DMS114 treated with DMSO at 0.1 percent for 48 hours (cell line): Measurements from ENCODE around the gene UBE2I.

ENCODE experiments used
- DNase-seq: peaks from one replicate; lab custom pipeline; 2025; ENCODE audit not compliant: unreplicated experiment; lab: John Stamatoyannopoulos, UW

UBE2I gene

DNA sequence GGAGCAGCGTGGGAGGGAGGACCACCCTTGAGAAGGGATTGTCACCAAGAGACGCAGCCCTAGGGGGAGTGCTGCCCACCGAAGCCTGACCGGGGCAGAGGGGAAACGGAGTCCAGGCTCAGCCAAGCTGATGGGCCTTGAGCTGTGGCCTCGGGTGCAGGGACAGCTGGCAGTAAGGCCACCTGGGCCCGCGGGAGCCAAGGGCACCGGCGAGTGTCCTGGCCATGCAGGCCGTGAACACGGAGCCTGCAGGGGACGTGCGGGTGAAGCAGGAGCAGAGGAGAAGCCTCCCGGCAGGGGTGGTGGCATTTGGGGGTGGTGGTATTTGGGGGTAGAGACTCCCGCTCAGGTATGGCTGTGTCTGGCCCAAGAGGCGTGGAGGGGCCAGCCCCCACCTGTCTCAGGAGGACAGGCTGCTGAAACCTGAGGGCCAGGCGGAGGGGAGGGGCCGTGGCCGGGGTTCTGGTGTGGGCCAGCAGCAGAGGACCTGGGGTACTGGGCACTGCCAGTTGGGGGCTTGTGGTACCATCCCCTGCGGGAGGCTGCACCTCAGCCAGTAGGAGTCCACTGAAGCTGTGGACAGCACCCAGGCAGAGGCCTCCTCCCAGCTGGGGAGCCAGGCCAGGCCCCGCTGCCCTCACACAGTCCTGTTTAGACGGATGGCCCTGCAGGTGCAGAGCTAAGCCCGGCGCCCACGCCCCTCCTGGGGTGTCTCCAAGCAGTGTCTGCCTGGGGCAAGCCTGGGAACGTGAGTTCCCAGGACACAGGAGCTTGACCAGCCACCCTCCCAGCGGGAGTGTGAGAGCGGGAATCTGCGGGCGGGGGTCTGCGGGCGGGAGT is 46.8 kb downstream of the UBE2I start:
- DNase-seq: no peak

DNA sequence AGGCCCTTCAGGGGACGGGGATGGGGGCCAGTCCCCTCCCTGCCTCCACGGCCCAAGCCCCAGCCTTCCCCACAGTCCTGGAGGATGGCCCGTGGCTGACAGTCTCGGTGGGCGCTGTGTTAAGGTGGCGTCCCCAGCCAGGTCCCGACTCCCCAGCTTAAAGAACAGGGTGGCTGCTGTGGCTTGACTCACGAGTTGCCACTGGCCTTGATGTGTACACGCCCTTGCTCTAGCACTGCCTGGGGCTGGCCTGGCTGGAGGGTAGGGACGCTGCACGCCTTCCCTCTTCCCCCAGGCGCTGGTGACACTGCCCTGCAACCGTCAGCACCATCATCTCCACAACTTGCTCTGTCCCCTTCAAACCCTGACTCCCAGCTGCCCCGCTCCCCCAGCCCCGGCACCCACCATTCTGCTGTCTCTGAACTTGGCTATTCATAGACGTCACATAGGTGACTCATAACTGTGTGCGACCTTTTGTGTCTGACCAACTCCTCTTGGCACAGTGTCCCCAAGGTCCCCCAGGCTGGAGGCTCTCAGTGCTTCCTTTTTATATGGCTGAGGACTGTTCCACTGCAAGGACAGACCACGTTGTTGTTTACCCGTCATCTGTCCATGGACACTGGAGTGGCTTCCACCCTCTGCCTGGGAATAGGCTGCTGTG is 48.6 kb downstream of the UBE2I start:
- no peak for DNase-seq

DNA sequence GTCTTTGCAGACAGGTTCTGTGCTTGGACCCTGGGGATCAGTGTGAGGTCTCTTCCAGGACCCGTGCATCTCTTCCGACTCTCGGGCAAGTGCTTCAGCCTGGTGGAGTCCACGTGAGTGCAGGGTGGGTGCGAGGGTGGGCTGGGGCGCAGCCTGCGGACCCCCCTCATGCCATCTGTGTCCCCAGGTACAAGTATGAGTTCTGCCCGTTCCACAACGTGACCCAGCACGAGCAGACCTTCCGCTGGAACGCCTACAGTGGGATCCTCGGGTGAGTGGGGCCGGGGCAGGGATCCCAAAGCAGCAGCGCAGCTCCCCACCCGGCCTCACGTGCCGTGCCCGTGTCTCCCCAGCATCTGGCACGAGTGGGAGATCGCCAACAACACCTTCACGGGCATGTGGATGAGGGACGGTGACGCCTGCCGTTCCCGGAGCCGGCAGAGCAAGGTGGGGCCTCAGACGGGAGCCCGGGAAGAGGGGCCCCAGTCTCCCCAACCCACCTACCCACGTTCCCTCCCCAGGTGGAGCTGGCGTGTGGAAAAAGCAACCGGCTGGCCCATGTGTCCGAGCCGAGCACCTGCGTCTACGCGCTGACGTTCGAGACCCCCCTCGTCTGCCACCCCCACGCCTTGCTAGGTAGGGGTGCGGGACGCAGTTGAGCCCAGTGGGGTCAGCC is 52.4 kb downstream of the UBE2I start:
- no peak for DNase-seq

DNA sequence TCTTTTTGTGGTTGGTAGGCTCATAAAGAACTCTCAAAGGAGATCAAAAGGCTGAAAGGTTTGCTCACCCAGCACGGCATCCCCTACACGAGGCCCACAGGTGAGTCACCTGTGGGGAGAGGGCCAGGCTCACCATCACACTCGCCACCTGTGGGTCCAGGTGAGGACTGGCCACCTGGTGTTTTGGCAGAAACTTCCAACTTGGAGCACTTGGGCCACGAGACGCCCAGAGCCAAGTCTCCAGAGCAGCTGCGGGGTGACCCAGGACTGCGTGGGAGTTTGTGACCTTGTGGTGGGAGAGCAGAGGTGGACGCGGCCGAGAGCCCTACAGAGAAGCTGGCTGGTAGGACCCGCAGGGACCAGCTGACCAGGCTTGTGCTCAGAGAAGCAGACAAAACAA is 53.4 kb downstream of the UBE2I start:
- no peak for DNase-seq

DNA sequence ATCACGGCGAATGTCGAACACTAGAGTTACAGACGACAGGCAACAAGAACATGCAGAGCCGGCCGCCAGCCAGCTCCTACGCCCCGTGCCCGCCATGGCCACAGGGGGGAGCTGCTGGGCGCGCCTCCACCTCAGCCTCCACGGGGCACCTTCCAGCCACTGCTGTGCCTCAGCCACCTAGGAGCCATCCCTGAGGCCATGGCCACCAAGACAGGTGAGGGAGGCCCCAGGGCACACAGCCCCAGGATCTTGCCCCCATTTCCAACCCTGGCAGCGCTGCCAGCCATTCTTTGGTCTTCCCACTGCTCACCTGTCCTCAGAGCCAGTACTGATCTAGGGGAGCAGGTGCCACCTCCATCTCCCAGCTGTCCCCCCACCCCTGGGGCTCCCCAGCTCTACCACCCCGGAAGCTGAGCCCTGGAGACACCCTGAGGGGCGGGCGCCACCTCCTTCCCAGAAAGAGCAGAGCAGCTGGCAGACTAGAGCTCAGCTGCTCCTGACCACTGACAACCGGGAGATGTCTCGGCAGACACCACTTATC is 54.1 kb downstream of the UBE2I start:
- no peak for DNase-seq

DNA sequence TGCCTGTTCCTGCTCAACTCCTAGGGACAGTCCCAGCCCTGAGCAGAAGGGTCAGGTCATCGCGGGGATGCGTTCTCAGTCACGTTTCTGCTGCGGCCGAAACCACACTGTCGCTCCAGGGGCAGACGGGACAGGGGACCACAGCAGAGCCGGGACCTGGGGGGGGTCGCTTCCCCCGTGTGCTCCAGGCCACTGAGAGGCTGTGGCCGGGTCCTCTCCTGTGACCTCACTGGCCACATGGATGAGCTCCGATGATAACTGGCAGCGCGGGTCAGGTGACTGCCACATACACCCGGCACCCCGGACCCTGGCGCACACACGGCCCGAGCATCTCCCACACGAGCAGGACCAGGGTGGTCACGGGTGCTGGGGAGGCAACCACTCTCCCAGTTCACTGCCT is 55.1 kb downstream of the UBE2I start:
- DNase-seq: no peak

DNA sequence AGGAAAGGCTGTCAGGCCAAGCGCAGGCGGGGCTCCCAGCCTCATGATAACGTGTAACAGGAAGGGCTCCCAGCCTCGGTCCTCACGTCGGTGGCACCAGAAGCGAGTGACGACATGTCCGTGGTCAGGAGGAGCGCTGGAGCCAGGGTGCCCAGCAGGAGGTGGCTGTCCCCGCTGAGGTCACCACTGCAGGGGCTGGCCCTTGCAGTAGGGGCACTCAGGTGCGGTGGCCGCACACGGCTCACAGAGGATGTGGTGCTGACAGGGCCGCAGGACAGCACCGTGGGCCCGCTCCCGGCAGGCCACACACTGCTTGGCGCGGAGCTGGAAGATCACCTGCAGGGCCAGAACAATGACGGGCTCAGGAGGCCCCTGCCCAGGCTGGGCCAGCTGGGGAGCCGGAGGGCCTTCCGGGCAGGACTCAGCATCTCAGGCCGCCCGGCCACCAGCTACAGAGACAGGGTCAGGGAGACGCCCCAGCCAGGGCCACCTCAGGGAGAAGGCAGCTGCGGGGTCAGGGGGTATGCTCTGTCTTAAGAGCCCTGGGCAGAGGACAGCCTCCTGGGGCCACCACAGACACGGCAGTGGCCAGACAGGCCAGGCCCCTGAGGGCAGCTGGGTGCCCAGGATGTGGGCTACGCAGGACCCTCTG is 56.8 kb downstream of the UBE2I start:
- no peak for DNase-seq

DNA sequence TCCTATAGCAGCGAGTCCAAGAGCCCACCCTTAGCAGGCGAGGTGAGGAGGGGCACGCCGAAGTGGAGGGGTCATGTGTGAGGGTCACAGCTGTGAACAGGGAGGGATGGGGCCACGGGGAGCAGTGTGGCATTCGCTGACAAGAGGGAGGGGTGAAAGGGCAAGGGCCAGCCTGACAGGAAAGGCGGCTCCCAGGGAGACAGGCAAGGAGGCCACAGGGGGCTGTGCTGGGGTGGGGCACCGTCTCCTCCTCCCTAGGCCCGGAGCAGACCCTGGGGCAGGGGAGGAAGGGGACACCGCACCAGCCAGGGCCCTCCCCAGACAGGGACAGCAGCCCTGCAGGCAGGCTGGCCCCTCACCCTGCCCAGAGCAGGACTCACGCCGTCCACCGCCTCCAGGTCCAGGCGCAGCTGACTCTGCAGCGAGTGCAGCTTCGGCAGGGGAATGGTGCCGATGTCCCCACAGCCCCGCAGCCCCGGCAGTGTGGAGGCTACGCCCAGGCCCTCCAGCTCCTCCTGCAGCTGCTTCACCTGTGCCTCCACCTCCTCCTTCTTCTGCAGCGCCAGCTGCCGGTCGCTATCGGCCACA is 57.4 kb downstream of the UBE2I start:
- no peak for DNase-seq

DNA sequence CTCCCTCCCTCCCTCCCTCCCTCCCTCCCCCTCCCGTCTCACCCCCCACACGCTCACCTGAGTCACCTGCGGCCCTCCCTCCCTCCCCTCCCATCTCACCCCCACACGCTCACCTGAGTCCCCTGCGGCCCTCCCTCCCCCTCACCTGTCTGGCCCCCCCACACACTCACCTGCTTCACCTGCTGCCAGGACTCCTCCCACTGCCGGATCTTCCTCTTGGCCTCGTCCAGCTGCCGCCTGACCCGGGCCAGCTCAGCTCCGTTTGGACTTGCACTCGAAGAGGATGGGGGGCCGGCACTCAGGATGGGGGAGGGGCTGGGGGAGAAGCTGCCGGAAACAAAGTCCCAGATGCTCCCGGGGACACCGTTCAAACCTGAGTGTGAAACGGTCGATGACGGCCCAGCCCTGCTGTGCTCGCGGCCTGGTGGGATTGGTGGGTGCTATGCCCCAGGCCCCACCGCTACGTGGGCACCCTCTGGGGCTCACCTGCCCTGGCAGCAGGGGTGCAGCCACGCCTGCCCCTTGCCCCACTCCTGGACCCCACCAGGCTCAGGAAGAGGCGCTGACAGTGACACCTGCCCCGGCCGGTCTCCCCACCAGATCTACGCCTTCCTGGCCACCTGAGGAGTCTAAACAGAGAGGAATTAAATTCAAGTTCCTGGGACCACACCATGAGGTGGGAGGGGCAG is 58.2 kb downstream of the UBE2I start:
- no peak for DNase-seq

DNA sequence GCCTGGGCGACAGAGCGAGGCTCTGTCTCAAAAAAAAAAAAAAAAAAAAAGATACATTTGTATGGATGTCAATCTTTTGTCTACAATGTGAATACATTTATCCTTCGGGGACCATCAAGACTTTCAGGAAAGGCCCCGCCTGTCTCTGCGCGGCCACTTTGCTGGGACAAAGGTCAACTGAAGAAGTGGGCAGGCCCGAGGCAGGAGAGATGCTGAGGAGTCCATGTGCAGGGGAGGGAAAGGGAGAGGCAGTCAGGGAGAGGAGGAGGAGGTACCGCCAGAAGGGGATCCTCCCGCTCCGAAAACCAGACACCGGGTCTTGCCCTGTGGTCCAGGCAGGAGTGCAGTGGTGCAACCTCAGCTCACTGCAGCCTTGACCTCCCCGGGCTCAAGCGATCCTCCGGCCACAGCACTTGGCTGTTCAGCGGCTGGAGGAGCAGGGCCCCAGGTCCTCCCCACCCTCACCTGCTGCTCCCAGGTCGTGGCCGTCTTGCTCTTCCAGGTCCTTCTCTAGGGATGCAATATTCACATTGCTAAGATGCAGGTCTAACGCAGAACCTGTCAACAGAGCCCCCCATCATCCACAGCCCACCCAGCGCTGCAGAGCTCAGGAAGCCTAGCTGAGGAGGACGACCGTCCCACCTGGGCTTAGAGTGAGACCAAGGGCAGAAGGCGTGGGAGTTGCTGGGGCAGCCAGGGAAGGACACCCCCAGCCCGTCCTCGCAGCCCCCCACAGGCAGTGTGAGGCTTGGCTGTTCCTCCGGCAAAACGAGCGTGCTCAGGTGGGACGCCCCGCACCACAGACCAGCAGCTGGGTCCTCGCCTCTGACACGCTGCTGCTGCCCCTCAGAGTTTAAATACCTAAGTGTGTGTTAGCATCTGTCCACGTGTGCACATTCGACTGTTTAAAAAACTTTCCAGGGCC is 61.9 kb downstream of the UBE2I start:
- no peak for DNase-seq

DNA sequence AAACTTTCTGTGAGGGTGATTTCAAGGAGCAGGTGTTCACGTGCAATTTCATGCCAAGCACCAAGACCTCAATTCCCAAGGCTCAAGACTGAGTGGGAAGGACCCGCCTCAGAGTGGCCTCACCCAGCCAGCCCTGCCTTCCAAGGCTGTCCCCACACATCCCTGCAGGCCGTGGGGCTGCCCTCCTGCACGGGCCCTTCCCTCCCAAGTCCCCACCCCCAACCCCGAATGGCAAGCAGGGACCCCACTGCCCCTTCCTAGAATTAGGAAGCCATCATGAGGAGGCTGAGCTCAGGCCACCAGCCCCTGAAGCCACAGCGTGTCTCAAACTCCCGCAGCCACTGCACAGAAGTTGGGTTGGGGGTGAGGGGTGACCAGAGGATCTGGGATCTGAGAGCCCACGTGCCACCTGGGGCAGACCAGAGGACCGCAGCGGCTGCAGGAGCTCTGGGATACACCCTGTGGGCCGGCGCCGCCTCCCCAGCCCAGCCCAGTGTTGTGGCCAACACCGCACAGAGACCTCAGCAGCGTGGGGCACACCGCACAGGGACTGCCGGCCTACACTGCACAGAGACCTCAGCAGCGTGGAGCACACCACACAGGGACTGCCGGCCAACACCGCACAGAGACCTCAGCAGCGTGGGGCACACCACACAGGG is 63.0 kb downstream of the UBE2I start:
- DNase-seq: no peak

DNA sequence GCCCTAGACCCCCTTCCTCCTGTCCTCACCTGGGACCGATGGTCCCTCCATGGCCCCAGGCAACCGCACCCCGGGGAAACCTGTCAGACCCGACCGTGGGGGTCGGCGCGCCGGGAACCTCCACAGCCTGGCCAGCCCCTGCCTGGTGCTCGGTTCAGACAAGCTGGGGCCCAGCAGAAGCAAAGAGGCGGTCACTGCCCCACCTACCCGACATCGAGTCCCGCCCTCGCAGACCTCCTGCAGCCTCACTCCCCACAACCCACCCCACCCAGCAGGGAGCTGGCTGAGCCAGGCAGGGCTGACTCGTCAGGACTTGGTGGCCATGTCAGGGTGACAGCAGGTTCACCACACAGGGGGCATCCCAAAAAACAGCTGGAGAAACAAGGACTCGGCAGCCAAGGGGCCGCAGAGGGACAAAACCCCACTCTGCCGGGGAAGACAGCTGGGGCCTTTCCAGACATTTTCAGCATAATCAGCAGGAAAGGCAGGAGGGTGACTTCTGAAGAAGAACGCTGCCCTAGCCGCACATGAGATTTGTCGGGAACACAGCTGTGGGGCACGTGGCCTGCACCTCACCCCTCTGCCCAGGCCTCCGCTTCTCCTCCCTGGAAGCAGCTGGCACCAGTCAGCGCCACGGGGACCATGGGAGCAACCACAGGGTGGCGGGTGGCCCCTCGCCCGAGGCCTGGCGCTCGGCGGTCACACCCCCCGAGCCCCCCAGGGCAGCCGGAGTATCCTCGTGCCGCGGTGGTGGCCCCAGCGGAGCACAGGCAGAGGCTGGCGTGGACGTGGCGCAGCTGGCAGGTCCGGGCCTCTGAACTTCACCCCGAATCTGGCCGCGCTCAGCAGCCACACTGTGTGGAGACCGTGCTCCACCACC is 65.2 kb downstream of the UBE2I start:
- no peak for DNase-seq

DNA sequence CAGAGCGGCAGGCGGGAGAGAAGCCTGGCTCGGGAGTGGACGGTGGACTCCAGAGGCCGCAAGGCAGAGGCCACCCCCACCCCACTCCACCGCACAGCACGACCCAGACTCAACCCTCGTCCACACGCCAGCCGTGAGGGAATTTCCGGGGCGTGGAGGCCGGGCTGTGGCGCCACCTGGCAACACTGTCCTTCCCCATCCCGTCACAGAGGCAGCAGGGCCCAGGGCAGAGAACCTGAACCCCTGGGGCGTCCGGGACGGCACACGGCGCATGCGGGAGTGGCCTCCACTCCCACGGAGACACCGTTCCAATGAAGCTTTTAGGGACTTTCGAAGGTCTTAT is 65.8 kb downstream of the UBE2I start:
- DNase-seq: no peak

DNA sequence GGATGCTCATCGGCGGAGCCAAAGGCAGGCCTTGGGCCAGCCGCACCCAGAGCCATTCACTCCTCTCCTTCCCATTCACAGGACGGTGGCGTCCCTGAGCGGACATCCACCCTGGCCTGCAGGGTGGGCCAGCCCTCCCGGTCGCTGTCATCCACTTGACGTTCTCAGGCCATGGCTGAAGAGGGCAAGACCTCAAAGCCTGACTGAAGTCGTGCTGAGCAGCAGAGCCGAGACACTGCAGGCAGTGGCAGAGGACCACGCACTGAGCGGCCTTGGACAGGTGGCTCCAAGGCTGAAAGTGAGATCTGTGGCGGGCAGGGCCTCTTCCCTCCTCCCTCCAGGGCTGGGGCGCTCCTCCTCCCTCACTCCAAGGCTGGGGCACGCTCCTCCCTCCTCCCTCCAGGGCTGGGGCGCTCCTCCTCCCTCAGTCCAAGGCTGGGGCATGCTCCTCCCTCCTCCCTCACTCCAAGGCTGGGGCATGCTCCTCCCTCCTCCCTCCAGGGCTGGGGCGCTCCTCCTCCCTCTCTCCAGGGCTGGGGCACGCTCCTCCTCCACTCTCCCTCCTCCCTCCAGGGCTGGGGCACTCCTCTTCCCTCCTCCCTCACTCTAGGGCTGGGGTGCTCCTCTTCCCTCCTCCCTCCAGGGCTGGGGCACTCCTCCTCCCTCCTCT is 66.4 kb downstream of the UBE2I start:
- DNase-seq: no peak
